Daoy (cell line): Measurements from ENCODE around the gene SLCO4C1. TPM values are rescaled to one million over a fixed set of nuclear protein-coding genes. Genes with fewer than 3 reads are reported as not detected.
"Not testable (repeated sequence)": the region's sequence is repeated elsewhere in the genome, so short reads cannot be mapped to it uniquely, and the experiment has no call there.

Source experiments
- DNase-seq: peaks from one replicate; pipeline ENCODE4 v3.0.0-alpha.2; 2015; ENCODE audit warnings: low read depth
- total RNA-seq: library from RNA; depleted of rRNA; stranded (reverse); fragments of >200 nt; shearing (Covaris generic); gene quantifications from 2 replicates; pipeline ENCODE4 v1.2.3, GENCODE V29; 2014; rRNA removed

Gene SLCO4C1
- total RNA-seq, result not detected in 2 replicates

DNA sequence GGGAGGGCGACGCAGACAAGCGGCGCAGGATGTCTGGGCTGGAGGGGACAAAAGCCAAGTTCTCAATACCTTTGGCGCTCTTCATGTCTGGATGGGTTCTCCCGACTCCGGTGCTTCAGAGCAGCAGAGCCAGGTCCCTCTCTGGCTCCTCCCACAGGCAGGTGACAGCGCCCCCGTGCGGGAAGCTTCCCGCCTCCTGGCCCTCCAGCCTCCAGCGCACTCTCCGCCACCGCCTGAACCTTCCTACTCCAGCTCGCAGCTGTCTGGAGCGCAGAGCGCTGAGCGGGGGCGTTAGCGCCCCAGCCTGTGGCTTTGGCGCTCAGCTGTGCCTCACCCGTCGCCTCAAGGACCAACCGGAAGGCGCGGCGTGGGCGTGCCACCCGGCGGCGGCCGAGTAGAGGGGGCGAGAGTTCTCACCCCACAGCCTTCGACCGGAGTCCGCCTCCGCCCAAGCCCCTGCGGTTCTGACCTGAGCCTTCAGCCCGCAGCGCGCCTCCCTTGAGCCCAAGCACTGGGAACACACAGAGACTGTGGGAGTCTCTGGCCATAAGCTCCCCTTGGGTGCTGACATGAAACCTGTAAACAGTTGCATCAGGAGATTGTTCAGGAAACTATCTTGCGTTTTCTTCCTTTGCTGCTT is at the start of gene SLCO4C1:
TSS of gene SLCO4C1 (minus strand) at position 107 of the 640 bp plus-strand sequence. CDS start at position 85, 22 bp downstream.
- DNase-seq, result peak; percentile 1

DNA sequence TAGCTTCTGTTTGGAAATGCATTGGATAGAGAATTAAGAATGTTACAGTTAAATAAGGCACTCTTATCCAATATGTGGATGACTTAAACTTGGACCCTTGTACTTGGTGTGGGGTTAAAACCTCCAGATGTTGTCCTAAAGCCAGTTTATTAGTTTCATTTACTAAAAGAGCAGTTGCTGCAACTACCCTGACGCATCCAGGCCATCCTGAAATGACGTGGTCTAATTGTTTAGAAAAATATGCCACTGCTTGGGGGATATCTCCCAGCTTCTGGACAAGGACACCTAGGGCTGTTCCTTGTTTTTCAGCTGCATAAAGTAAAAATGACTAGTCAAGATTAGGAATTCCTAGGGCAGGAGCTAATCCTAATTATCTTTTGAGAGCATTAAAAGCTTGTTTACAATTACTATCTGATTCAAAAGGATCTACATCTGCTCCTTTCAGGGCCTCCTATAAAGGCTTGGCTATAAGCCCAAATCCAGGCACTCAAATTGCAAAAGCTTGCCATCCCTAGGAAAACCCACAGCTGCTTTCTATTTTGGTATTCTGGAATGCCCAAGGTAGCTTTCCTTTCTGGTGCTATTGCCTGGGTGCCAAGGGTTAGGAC is 45.7 kb upstream of the SLCO4C1 start:
- DNase-seq, result no peak

DNA sequence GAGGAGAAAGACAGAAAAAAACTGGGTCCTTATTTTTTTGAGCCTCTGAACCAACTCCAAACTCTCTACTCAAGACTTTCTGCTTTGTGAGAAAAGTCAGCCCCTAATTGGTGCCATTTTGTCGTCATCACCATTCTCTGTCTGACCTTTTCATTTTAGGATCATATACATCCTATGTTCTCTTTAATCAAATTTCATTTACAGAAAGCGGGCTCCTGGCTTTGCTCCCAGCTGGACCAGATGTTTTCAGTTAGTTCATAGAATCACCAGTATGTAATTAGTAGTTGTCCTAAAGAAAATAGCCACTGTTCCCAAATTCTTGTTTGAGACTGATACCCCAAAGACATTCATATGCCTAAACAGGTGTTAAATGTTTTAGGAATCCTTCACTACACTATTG is 28.6 kb upstream of the SLCO4C1 start:
- no peak for DNase-seq

- not testable (repeated sequence) for DNase-seq
Measured at GRCh38 chr5:102318801-102319200, 22.7 kb upstream of the SLCO4C1 start.

DNA sequence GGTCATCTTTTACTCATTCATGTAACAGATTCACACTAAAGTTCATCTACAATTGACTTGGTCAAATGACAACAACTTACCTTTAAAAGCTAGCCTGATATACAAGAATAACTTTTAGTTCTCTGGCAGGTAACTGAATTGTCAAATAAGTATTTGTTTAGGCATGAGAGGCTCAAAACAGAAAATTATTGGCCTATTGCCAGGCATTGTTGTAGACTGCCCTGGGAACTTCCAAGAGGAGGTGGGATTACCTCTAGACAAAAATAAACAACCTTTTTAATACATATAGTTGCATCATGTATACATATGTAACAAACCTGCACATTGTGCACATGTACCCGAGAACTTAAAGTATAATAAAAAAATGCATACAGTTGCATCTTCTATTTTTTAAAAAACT is 18.2 kb upstream of the SLCO4C1 start:
- DNase-seq, result no peak

DNA sequence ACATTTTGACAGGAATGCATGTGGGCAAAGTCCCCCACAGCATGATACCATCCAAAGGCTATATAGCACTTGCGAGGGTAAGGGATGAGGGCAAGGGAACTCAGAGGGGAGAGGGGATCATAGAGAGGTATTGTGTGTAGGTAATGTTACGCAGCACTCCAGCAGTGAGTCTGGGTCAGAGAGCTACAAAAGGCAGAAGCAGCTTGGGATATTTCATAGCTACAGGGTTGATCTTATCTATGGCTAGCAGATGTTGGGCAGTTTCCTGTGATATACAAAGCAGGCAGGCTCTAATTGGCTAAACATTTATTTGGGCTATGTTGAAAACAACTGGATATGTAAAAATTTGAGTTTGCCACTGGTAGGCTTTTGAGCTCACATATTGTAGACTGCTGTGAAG is 17.8 kb upstream of the SLCO4C1 start:
- DNase-seq, result no peak

- DNase-seq, result no peak
Measured at GRCh38 chr5:102312586-102313370, 16.7 kb upstream of the SLCO4C1 start.

GRCh38 chr5:102309586-102309985 is 13.5 kb upstream of the SLCO4C1 start:
- no peak for DNase-seq

DNA sequence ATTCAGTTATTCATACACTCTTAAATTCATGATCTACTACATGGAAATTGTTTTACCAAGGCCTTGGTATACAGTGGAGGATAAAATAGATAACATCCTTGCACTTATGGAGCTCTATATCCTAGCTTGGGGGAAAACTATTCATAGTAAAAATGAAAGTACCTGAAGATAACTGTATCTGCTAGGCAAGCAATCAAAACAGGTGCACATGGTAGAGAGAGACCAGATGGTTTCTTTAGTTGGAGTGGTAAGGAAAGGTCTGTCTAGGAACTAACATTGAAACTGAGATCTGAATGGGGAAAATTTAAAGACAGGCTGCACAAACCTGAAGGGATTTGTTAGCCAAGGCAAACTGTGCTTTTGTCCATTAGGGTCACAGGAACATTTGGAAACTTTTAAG is 11.1 kb upstream of the SLCO4C1 start:
- DNase-seq, result no peak

- no peak for DNase-seq
Measured at GRCh38 chr5:102306121-102306520, 10.0 kb upstream of the SLCO4C1 start.

- DNase-seq, result no peak
Measured at GRCh38 chr5:102295534-102296177, 428 bp downstream of the SLCO4C1 start.

DNA sequence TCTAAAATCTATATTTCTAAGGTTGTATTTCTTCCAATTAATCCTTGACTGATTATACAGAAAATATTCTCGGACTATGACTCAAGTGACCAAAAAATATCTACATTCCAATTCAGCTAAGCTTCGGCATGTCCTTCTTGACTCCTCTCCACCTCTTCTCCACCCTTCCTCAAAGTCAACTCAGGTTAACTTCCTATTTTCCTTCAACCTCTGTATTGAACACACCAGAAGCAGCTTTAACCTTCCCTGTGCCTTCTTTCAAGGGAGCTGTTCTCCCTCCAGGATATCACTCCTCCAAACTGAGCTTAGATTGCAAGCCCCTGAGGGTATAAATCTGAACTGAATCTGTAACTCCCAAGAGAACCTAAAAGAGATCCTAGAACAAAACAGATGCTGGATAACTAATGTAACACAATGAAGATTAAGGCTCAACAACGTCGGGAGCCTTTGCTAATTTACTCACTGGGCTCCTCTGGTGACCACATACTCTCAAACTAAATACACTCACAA is 1.1 kb downstream of the SLCO4C1 start:
- no peak for DNase-seq

DNA sequence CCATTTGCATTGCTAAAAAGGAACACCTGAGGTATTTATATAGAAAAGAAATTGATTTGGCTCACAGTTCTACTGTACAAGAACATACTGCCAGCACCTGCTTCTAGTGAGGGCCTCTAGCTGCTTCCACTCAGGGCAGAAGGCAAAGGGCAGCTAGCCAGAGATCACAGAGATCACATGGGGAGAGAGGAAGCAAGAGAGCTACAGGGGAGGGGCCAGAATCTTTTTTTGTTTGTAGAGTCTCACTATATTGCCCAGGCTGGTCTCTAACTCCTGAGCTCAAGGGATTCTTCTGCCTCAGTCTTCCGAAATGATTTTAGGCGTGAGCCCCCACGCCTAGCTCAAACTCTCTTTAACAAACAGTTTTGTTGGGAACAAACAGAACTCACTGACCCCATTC is 6.1 kb downstream of the SLCO4C1 start:
- DNase-seq, result no peak

GRCh38 chr5:102289251-102289899 is 6.7 kb downstream of the SLCO4C1 start:
- DNase-seq, result no peak

DNA sequence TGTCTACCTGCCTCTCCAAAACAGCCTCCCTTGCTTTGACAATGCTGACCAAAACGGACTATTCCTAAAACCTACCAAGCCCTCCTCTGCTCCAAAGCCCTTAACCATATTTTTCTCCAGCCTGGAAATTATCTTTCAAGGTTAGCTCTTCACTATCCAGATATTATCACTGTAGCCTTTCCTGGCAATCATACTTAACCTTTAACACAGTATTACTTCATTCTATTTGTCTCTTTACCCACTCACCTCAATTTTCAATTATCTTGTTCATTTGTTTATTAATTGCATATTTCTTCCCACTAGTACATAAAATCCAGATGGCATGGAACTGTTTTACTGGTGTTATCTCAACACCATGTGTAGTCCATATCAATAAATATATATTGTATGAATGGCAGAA is 7.5 kb downstream of the SLCO4C1 start:
- DNase-seq, result no peak

- DNase-seq, result no peak
Measured at GRCh38 chr5:102286476-102286875, 9.6 kb downstream of the SLCO4C1 start.

DNA sequence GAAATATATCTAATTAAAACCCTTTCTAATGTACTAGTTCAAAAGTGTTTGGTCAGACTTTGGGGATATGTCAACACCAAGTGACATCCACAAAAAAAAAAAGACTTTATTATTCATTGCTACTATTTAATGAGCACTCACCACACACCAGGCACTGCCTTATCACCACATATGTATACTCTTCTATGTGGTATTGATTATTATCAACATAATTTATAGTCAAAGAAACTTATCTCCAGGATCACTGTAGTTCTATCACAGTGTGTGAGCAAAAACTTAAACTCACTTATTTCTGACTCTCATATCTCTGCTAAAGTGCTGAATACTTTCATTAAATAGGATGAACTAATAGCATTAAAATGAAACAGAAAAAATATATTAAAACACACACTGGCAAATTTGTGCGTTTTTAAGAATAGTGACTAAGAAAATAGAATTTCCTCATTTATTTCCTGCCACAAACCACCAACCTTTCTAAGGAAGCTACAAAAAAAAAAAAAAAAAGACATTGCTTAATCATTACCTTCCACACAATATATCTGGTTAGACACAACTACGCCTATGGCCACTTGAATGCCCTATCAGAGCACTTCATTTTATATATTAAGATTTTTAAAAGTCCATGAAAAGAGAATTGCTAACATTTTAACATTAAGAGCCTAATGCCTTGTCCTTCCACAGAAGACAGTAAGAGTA is 12.8 kb downstream of the SLCO4C1 start:
- DNase-seq, result no peak

GRCh38 chr5:102279711-102280110 is 16.4 kb downstream of the SLCO4C1 start:
- DNase-seq, result no peak

- DNase-seq, result no peak
Measured at GRCh38 chr5:102278231-102278630, 17.9 kb downstream of the SLCO4C1 start.

GRCh38 chr5:102277144-102277543 is 18.9 kb downstream of the SLCO4C1 start:
- DNase-seq, result no peak

GRCh38 chr5:102271759-102272158 is 24.3 kb downstream of the SLCO4C1 start:
- no peak for DNase-seq
